K562 (cell line): ENCODE data around the gene SIGLEC1. TPM values are rescaled to one million over a fixed set of nuclear protein-coding genes. Genes with fewer than 3 reads are reported as not detected.

ENCODE experiments used
- ATAC-seq: fragments of 200-7000 bp; cut with Tn5 transposase; 3 replicates; pipeline ENCODE4 v1.9.1; 2020; ENCODE audit warnings: moderate library complexity
- BruUV-seq: library from RNA; stranded (reverse); fragments of 400-500 nt; replicated peaks from 2 replicates; lab custom pipeline; 2021; lab: Mats Ljungman, UMichigan
- CTCF ChIA-PET: fragments of 300-600 bp; formaldehyde crosslinking; extraction: SDS; loops from one replicate; lab custom pipeline; 2021; ENCODE audit warnings: low intra/inter-chr PET ratio; lab: Yijun Ruan, JAX
- POLR2A ChIA-PET: fragments of 300-600, 350-650 bp; sonication (Branson Sonifier 250); formaldehyde crosslinking; extraction: SDS; loops from one replicate; lab custom pipeline; 2021; ENCODE audit warnings: antibody characterized with exemption, inconsistent platforms; lab: Yijun Ruan, JAX
- DNase-seq, 4 experiments: peaks; one replicate each; pipeline versions ENCODE4 v3.0.0 to v3.0.0-alpha.2; 2011 to 2018; ENCODE audit warnings: low spot score in 3 of 4, mixed read lengths in 3 of 4; ENCODE audit errors: extremely low read depth in 1 of 4
- FAIRE-seq: peaks from 2 replicates; lab custom pipeline; 2011; peaks lifted over from hg19 to GRCh38; lab: Jason Lieb, UNC
- H2AFZ ChIP-seq: 2 replicates; pipeline ENCODE4 v1.6.0; 2011; ENCODE audit warnings: low read depth, low read length, control low read depth, inconsistent platforms
- H3K27ac ChIP-seq: fragments of 200-600 bp; 3 replicates; pipeline ENCODE4 v1.8.0; 2011; ENCODE audit warnings: low read depth, mild to moderate bottlenecking, control low read depth, inconsistent platforms, low read length, moderate library complexity, mixed read lengths; ENCODE audit errors: extremely low read depth
- H3K27me3 ChIP-seq, 2 experiments: fragments of 300-600 bp in 1 of 2; 2 replicates in 1 of 2; 3 replicates in 1 of 2; pipeline versions ENCODE4 v1.6.0 to v1.8.0; 2011; ENCODE audit warnings: inconsistent platforms in 2 of 2, low read length in 2 of 2, mild to moderate bottlenecking in 1 of 2, mixed read lengths in 1 of 2, moderate library complexity in 1 of 2; ENCODE audit not compliant: control insufficient read depth in 2 of 2, insufficient read depth in 2 of 2
- H3K36me3 ChIP-seq: fragments of 300-600 bp; 3 replicates; pipeline ENCODE4 v1.8.0; 2011; ENCODE audit warnings: mild to moderate bottlenecking, low read length, inconsistent platforms; ENCODE audit not compliant: control insufficient read depth, insufficient read depth
- H3K4me1 ChIP-seq, 2 experiments: fragments of 200-600 bp in 1 of 2; replicated peaks in 1 of 2; 2 replicates in 1 of 2; 3 replicates in 1 of 2; pipeline versions ENCODE4 v1.5.1 to v1.8.0; 2011; ENCODE audit warnings: inconsistent platforms in 2 of 2, low read length in 2 of 2, mild to moderate bottlenecking in 1 of 2, mixed read lengths in 1 of 2, moderate library complexity in 1 of 2; ENCODE audit not compliant: control insufficient read depth in 2 of 2, insufficient read depth in 2 of 2
- H3K4me2 ChIP-seq: 2 replicates; pipeline ENCODE4 v1.6.1; 2011; ENCODE audit warnings: low read length, control low read depth, inconsistent platforms, mixed read lengths; ENCODE audit not compliant: insufficient read depth
- H3K4me3 ChIP-seq: fragments of 200-600 bp; sonication (generic), shearing (Covaris generic); 2 replicates; pipeline ENCODE4 v1.5.1; 2016; ENCODE audit warnings: control low read depth, inconsistent platforms
- H3K79me2 ChIP-seq: fragments of 200-600 bp; 3 replicates; pipeline ENCODE4 v1.8.0; 2011; ENCODE audit warnings: low read length, inconsistent platforms; ENCODE audit not compliant: control insufficient read depth, insufficient read depth
- H3K9ac ChIP-seq, 2 experiments: 2 replicates each; pipeline versions ENCODE4 v1.6.0 to v1.6.1; 2011; ENCODE audit warnings: low read depth in 2 of 2, low read length in 2 of 2, control low read depth in 1 of 2, inconsistent platforms in 1 of 2, mild to moderate bottlenecking in 1 of 2, mixed read lengths in 1 of 2; ENCODE audit not compliant: insufficient read depth in 1 of 2
- H3K9me1 ChIP-seq: one replicate; pipeline ENCODE4 v1.6.0; 2011; ENCODE audit warnings: inconsistent platforms, mild to moderate bottlenecking, low read length, moderate library complexity; ENCODE audit not compliant: control insufficient read depth, insufficient read depth
- H3K9me3 ChIP-seq: replicated peaks from 2 replicates; pipeline ENCODE4 v1.5.1; 2011; ENCODE audit warnings: low read depth, low read length, inconsistent platforms; ENCODE audit not compliant: control insufficient read depth, insufficient read depth
- H4K20me1 ChIP-seq: replicated peaks from 2 replicates; pipeline ENCODE4 v1.6.1; 2011; ENCODE audit warnings: low read length, inconsistent platforms, mixed read lengths; ENCODE audit not compliant: control insufficient read depth, insufficient read depth
- CHD1 ChIP-seq: fragments of 200-600 bp; sonication (generic); IDR thresholded peaks from one replicate; pipeline ENCODE4 v1.6.1; 2012; ENCODE audit warnings: mild to moderate bottlenecking, moderate library complexity, low read length, inconsistent platforms
- SRSF1 ChIP-seq: fragments of 200-400 bp; formaldehyde crosslinking; IDR thresholded peaks from 2 replicates; pipeline ENCODE4 v1.6.1; 2017; ENCODE audit warnings: mild to moderate bottlenecking, low read depth, low read length, moderate library complexity
- TRIM24 ChIP-seq, 2 experiments: fragments of 450-650 bp; IDR thresholded peaks; 2 replicates each; pipeline ENCODE4 v1.6.1; 2016
- ZNF134 ChIP-seq: fragments of 250-450 bp; sonication (Bioruptor Pico); conservative IDR thresholded peaks from 2 replicates; pipeline ENCODE4 v1.4.0; 2020
- ZNF764 ChIP-seq: fragments of 250-450 bp; sonication (Bioruptor Pico); IDR thresholded peaks from 2 replicates; pipeline ENCODE4 v1.4.0; 2020; ENCODE audit warnings: low read depth, mild to moderate bottlenecking, moderate library complexity
- WGBS: fragments of 100-300 bp; shearing (Covaris generic); methylation state at CpG from one replicate; pipeline ENCODE4 v1.1.6; 2016; ENCODE audit warnings: low coverage, mixed read lengths; ENCODE audit not compliant: insufficient coverage; ENCODE audit errors: missing lambda C conversion rate; 5-methylcytosine and 5-hydroxymethylcytosine counted together
- in situ Hi-C: fragments of 300-500 bp; cut with MboI; formaldehyde crosslinking; loops from 4 replicates; pipeline ENCODE4 v1.15.0; 2018; ENCODE audit warnings: inconsistent platforms, mixed read lengths
- intact Hi-C: fragments of 100-400 bp; cut with micrococcal nuclease; formaldehyde crosslinking; loops from 2 replicates; pipeline ENCODE4 v1.14.2; 2022
- polyA plus RNA-seq, 8 experiments: library from polyadenylated mRNA; depleted of rRNA in 4 of 8; stranded (reverse) in 5 of 8; unstranded in 3 of 8; fragments of >200 nt; fragmentation: Nextera tagmentation in 2 of 8; fragmentation: Illumina TruSeq in 1 of 8; extraction: Ambion mirVana in 2 of 8; extraction: Trizol in 1 of 8; gene quantifications; 2 replicates each; pipeline versions ENCODE4 v1.2.1 to v1.2.3, GENCODE V29; 2011 to 2014; ENCODE audit warnings: inconsistent platforms in 1 of 8, missing spikeins in 1 of 8
- total RNA-seq, 7 experiments: library from RNA; depleted of rRNA in 6 of 7; stranded (reverse); fragments of >200 nt in 6 of 7; fragmentation: Illumina TruSeq in 2 of 7; extraction: Trizol in 2 of 7; gene quantifications; 2 replicates each; pipeline versions ENCODE4 v1.2.1 to v1.2.3, GENCODE V29; 2011 to 2021; ENCODE audit warnings: low replicate concordance in 1 of 7
- TF ChIP-seq, protein P1 (sequence below), 2 experiments: fragments of 450-650 bp; IDR thresholded peaks; 2 replicates each; pipeline ENCODE4 v1.6.1; 2018; ENCODE audit warnings: mild to moderate bottlenecking in 2 of 2, low read depth in 1 of 2; ENCODE audit not compliant: partially characterized antibody in 2 of 2
- TF ChIP-seq, protein P2 (sequence below): IDR thresholded peaks from 2 replicates; pipeline ENCODE4 v1.6.1; 2014; ENCODE audit warnings: antibody characterized with exemption
- TF ChIP-seq, protein P3 (sequence below), 2 experiments: fragments of 450-650 bp; IDR thresholded peaks; 2 replicates each; pipeline ENCODE4 v1.6.1; 2016; ENCODE audit warnings: mild to moderate bottlenecking in 2 of 2, borderline replicate concordance in 1 of 2, low read depth in 1 of 2, moderate library complexity in 1 of 2

Gene SIGLEC1
- total and polyA plus RNA-seq, 9 of the 15 experiments (the other 6 are each of a cell fraction or from before 2014, with no cell fraction given), result 0.05 to 0.07 TPM; not detected in 7

DNA sequence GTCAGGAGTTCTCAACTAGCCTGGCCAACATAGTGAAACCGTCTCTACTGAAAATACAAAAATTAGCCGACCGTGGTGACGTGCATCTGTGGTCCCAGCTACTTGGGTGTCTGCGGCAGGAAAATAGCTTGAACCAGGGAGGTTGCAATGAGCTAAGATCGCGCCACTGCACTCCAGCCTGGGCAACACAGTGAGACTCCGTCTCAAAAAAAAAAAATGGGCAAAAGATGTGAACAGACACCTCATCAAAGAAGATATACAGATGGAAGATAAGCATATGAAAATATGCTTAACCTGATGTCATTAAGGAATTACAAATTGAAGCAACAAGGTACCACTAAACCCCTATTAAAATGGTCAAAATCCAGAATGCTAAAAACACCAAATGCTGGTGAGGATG is 10.9 kb upstream of the SIGLEC1 start:
- no peak for FAIRE-seq
- 13% methylated on average over 5 of the region's 8 CpGs for WGBS
- ChIA-PET POLR2A (no interaction called here), CTCF (no interaction called here)
- peaks cover 9 to 12% of the 10 kb centered on the region in 2 experiments; a peak in 3 of 5 replicates for H3K27me3 ChIP-seq
- no peak for DNase-seq
- BruUV-seq, result no TSS peak
- H3K79me2 ChIP-seq, result no peaks in the 10 kb centered on the region
- H2AFZ ChIP-seq, result no peak overlapping the region
- no peak for ATAC-seq
- H3K27ac ChIP-seq, result no peak overlapping the region
- H3K9me3 ChIP-seq, result no peaks in the 10 kb centered on the region
- intact Hi-C loops (no loop called here), in situ Hi-C loops (no loop called here)
- H4K20me1 ChIP-seq, result no peaks in the 10 kb centered on the region
- no peak overlapping the region for H3K9ac ChIP-seq
- no peaks in the 10 kb centered on the region for H3K9me1 ChIP-seq
- H3K4me2 ChIP-seq, result no peak overlapping the region
- no peaks in the 10 kb centered on the region for H3K36me3 ChIP-seq
- H3K4me1 ChIP-seq, result peaks cover 0 to 8% of the 10 kb centered on the region in 2 experiments; a peak in 3 of 5 replicates
- no peak overlapping the region for H3K4me3 ChIP-seq
- TF ChIP-seq ZNF764 (CRISPR knock-in tag) (no peak), SRSF1 (no peak), ZNF134 (no peak), TRIM24 (IDR thresholded peaks at IDR 0.05) (no peak), CHD1 (no peak)
- TF ChIP-seq, protein P1, sequence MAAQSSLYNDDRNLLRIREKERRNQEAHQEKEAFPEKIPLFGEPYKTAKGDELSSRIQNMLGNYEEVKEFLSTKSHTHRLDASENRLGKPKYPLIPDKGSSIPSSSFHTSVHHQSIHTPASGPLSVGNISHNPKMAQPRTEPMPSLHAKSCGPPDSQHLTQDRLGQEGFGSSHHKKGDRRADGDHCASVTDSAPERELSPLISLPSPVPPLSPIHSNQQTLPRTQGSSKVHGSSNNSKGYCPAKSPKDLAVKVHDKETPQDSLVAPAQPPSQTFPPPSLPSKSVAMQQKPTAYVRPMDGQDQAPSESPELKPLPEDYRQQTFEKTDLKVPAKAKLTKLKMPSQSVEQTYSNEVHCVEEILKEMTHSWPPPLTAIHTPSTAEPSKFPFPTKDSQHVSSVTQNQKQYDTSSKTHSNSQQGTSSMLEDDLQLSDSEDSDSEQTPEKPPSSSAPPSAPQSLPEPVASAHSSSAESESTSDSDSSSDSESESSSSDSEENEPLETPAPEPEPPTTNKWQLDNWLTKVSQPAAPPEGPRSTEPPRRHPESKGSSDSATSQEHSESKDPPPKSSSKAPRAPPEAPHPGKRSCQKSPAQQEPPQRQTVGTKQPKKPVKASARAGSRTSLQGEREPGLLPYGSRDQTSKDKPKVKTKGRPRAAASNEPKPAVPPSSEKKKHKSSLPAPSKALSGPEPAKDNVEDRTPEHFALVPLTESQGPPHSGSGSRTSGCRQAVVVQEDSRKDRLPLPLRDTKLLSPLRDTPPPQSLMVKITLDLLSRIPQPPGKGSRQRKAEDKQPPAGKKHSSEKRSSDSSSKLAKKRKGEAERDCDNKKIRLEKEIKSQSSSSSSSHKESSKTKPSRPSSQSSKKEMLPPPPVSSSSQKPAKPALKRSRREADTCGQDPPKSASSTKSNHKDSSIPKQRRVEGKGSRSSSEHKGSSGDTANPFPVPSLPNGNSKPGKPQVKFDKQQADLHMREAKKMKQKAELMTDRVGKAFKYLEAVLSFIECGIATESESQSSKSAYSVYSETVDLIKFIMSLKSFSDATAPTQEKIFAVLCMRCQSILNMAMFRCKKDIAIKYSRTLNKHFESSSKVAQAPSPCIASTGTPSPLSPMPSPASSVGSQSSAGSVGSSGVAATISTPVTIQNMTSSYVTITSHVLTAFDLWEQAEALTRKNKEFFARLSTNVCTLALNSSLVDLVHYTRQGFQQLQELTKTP (IDR thresholded peaks at IDR 0.05; ENCODE audit: low read depth in 1 of 2, partially characterized antibody in 2 of 2), result peak in 1 of 2 experiments; percentile 72
- TF ChIP-seq, protein P2, sequence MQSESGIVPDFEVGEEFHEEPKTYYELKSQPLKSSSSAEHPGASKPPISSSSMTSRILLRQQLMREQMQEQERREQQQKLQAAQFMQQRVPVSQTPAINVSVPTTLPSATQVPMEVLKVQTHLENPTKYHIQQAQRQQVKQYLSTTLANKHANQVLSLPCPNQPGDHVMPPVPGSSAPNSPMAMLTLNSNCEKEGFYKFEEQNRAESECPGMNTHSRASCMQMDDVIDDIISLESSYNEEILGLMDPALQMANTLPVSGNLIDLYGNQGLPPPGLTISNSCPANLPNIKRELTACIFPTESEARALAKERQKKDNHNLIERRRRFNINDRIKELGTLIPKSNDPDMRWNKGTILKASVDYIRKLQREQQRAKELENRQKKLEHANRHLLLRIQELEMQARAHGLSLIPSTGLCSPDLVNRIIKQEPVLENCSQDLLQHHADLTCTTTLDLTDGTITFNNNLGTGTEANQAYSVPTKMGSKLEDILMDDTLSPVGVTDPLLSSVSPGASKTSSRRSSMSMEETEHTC, result no peak
- TF ChIP-seq, protein P3, sequence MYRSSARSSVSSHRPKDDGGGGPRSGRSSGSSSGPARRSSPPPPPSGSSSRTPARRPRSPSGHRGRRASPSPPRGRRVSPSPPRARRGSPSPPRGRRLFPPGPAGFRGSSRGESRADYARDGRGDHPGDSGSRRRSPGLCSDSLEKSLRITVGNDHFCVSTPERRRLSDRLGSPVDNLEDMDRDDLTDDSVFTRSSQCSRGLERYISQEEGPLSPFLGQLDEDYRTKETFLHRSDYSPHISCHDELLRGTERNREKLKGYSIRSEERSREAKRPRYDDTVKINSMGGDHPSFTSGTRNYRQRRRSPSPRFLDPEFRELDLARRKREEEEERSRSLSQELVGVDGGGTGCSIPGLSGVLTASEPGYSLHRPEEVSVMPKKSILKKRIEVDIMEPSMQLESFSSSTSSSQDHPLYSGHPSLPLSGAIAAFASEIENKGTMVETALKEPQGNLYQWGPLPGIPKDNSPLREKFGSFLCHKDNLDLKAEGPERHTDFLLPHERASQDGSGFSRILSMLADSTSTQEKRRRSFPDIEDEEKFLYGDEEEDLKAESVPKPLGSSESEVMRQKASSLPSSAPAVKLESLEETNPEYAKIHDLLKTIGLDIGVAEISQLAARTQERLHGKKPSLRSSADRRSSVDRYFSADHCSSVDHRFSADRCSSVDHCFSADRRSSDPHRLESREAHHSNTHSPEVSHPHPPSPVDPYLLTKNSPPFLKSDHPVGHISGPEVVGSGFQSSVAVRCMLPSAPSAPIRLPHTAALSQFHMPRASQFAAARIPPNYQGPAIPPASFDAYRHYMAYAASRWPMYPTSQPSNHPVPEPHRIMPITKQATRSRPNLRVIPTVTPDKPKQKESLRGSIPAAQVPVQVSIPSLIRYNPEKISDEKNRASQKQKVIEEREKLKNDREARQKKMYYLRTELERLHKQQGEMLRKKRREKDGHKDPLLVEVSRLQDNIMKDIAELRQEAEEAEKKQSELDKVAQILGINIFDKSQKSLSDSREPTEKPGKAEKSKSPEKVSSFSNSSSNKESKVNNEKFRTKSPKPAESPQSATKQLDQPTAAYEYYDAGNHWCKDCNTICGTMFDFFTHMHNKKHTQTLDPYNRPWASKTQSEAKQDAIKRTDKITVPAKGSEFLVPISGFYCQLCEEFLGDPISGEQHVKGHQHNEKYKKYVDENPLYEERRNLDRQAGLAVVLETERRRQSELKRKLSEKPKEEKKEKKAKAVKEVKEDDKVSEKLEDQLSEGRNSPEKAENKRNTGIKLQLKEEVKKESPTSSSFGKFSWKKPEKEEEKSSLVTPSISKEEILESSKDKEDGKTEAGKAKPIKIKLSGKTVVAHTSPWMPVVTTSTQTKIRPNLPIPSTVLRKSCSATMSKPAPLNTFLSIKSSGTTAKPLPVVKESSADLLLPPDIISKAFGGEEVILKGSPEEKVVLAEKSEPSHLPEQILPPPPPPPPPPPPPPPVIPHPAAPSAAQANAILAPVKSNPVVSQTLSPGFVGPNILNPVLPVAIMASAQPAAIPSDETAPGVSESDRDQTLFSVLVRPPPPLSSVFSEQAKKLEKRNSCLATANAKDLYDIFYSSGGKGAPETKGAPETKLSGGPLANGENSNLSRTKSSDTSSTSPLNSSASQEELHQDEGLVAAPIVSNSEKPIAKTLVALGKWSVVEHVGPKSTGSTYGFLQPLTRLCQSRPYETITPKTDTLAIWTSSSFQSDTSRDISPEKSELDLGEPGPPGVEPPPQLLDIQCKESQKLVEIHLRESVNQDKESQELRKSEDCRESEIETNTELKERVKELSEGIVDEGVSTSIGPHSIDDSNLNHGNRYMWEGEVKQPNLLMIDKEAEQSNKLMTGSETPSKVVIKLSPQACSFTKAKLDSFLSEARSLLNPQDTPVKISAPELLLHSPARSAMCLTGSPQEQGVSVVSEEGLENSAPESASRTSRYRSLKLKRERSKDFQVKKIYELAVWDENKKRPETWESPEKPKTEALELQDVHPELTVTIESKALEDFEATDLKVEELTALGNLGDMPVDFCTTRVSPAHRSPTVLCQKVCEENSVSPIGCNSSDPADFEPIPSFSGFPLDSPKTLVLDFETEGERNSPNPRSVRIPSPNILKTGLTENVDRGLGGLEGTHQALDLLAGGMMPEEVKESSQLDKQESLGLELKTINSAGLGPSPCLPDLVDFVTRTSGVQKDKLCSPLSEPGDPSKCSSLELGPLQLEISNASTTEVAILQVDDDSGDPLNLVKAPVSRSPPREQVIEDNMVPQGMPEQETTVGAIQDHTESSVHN (IDR thresholded peaks at IDR 0.05; ENCODE audit: borderline replicate concordance in 1 of 2, low read depth in 1 of 2), result no peak
